Kidney (tissue), 14 donors: ENCODE results near the gene CCDC138. TPM values are rescaled to one million over a fixed set of nuclear protein-coding genes. Genes with fewer than 3 reads are reported as not detected.

Experiments used
- DNase-seq, 5 donors: peaks; one replicate each; pipeline ENCODE4 v3.0.0-alpha.2; 2013 to 2020
- FAIRE-seq: peaks from 2 replicates; lab custom pipeline; 2012; peaks lifted over from hg19 to GRCh38; lab: Jason Lieb, UNC
- H3K27ac ChIP-seq, 2 donors: one replicate each; pipeline ENCODE4 v1.7.0; 2013; ENCODE audit warnings: low read depth in 2 of 2, low read length in 2 of 2, inconsistent platforms in 1 of 2
- H3K27me3 ChIP-seq: one replicate; pipeline ENCODE4 v1.7.1; 2013; ENCODE audit warnings: low read length, inconsistent platforms; ENCODE audit not compliant: control insufficient read depth, insufficient read depth
- H3K36me3 ChIP-seq, 3 donors: one replicate each; pipeline versions ENCODE4 v1.7.0 to v1.7.1; 2013; ENCODE audit warnings: low read length in 3 of 3, control low read depth in 1 of 3, inconsistent platforms in 1 of 3; ENCODE audit not compliant: insufficient read depth in 3 of 3, control insufficient read depth in 2 of 3
- H3K4me1 ChIP-seq, 3 donors: one replicate each; pipeline versions ENCODE4 v1.7.0 to v1.7.1; 2013; ENCODE audit warnings: low read length in 3 of 3, inconsistent platforms in 1 of 3, low read depth in 1 of 3; ENCODE audit not compliant: control insufficient read depth in 2 of 3, insufficient read depth in 2 of 3
- H3K4me3 ChIP-seq, 3 donors: one replicate each; pipeline versions ENCODE4 v1.7.0 to v1.8.1; 2013; ENCODE audit warnings: low read length in 3 of 3, control low read depth in 1 of 3, inconsistent platforms in 1 of 3
- H3K9ac ChIP-seq, 3 donors: one replicate each; pipeline versions ENCODE4 v1.7.0 to v1.7.1; 2013; ENCODE audit warnings: low read length in 3 of 3, control low read depth in 1 of 3, inconsistent platforms in 1 of 3
- H3K9me3 ChIP-seq, 3 donors: one replicate each; pipeline versions ENCODE4 v1.7.0 to v1.7.1; 2013; ENCODE audit warnings: low read length in 3 of 3, control low read depth in 1 of 3, inconsistent platforms in 1 of 3; ENCODE audit not compliant: control insufficient read depth in 2 of 3, insufficient read depth in 1 of 3
- intact Hi-C: fragments of 100-400 bp; cut with DNase I; formaldehyde crosslinking; loops from one replicate; pipeline ENCODE4 v1.11.1; 2022
- polyA plus RNA-seq: library from polyadenylated mRNA; stranded (reverse); fragments of 350-450 nt; fragmentation: Illumina TruSeq; extraction: RNeasy Lipid Tissue Mini Kit (QIAGEN cat#74804); gene quantifications from one replicate; pipeline ENCODE4 v1.2.3, GENCODE V29; 2014; ENCODE audit warnings: low read depth, low replicate concordance; ENCODE audit not compliant: insufficient read depth
- total RNA-seq: library from RNA; stranded (reverse); fragmentation: NEBNext Ultra II Directional; extraction: Animal tissue kit (Norgen Biotek cat#: 25700); gene quantifications from one replicate; pipeline ENCODE4 v1.2.1, GENCODE V29; 2021
- TF ChIP-seq, protein P1 (sequence below): IDR thresholded peaks from 3 replicates; pipeline ENCODE4 v1.5.1; 2012; ENCODE audit warnings: mild to moderate bottlenecking, moderate library complexity, borderline replicate concordance; ENCODE audit not compliant: insufficient read depth; ENCODE audit errors: extremely low read depth
- donor health status: control.
- donor health status: control.
- donor health status: control.
- donor health status: control.
- donor health status: control.
- donor health status: DM: yes; HTN: yes; CAD: no.
- donor health status: Normal renal cell carcinoma (clear cell type).

CCDC138 gene
- total and polyA plus RNA-seq, 2 donors from 2014 or later: 1.3 to 3.2 TPM

DNA sequence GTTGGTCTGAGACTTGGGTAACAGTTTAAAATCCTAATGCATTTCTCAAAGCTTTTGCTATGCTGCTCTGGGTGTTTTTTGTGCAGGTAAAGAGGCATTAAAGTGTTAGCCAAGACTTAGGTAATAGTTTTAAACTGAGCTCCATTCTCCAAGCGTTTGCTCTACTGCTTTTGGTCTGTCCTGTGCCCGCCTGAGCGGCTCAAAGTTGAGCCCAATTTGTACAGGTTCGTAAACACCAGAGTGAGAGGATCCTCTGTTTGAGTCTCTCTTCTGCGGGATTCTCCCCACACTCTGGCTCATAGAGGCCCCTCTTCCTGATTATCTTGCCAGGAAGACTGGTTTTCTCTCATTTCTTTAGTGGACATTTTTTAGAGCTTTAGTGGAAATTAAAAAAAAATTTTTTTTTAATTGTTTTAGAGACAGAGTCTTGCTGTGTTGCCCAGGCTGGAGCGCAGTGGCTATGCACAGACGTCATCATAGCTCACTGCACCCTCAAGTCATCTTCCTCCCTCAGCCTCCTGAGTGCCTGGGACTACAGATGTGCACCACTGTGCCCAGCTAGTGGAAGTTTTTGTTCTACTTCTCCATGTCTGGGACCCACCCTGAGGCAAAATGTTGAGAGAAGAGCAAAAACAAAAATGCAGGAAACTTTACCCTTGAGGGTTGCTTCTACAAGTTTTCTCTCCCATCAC is 16.6 kb downstream of the CCDC138 start:
- Histone ChIP-seq H3K9ac (no peak overlapping the region), H3K4me3 (no peak overlapping the region), H3K9me3 (no peaks in the 10 kb centered on the region), H3K4me1 (no peaks in the 10 kb centered on the region), H3K27ac (no peak overlapping the region), H3K36me3 (peaks cover 0 to 2% (median 0%) of the 10 kb centered on the region in 3 donors), H3K27me3 (no peaks in the 10 kb centered on the region)
- FAIRE-seq: no peak
- DNase-seq: no peak
- intact Hi-C loops: no loop called here
- TF ChIP-seq, protein P1, sequence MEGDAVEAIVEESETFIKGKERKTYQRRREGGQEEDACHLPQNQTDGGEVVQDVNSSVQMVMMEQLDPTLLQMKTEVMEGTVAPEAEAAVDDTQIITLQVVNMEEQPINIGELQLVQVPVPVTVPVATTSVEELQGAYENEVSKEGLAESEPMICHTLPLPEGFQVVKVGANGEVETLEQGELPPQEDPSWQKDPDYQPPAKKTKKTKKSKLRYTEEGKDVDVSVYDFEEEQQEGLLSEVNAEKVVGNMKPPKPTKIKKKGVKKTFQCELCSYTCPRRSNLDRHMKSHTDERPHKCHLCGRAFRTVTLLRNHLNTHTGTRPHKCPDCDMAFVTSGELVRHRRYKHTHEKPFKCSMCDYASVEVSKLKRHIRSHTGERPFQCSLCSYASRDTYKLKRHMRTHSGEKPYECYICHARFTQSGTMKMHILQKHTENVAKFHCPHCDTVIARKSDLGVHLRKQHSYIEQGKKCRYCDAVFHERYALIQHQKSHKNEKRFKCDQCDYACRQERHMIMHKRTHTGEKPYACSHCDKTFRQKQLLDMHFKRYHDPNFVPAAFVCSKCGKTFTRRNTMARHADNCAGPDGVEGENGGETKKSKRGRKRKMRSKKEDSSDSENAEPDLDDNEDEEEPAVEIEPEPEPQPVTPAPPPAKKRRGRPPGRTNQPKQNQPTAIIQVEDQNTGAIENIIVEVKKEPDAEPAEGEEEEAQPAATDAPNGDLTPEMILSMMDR: no peak

GRCh38 chr2:108805032-108805431 is 18.5 kb downstream of the CCDC138 start:
- intact Hi-C loops: no loop called here
- no peak overlapping the region for H3K9ac ChIP-seq
- H3K9me3 ChIP-seq: peaks cover 0 to 6% (median 0%) of the 10 kb centered on the region in 3 donors
- H3K4me3 ChIP-seq: no peak overlapping the region
- peaks cover 0 to 6% (median 0%) of the 10 kb centered on the region in 3 donors for H3K36me3 ChIP-seq
- no peaks in the 10 kb centered on the region for H3K4me1 ChIP-seq
- DNase-seq (no peak), FAIRE-seq (no peak)
- TF ChIP-seq, protein P1: no peak
- no peak overlapping the region for H3K27ac ChIP-seq
- no peaks in the 10 kb centered on the region for H3K27me3 ChIP-seq

GRCh38 chr2:108805782-108806181 is 19.2 kb downstream of the CCDC138 start:
- no peak overlapping the region for H3K9ac ChIP-seq
- no peak overlapping the region for H3K4me3 ChIP-seq
- H3K36me3 ChIP-seq: peaks cover 0 to 6% (median 0%) of the 10 kb centered on the region in 3 donors
- intact Hi-C loops: no loop called here
- H3K9me3 ChIP-seq: peaks cover 0 to 6% (median 0%) of the 10 kb centered on the region in 3 donors
- DNase-seq (no peak), FAIRE-seq (no peak)
- TF ChIP-seq, protein P1: no peak
- H3K27me3 ChIP-seq: no peaks in the 10 kb centered on the region
- no peak overlapping the region for H3K27ac ChIP-seq
- no peaks in the 10 kb centered on the region for H3K4me1 ChIP-seq
